Pulmonary artery endothelial cell (primary cell): ENCODE data around the gene ATR. TPM values are rescaled to one million over a fixed set of nuclear protein-coding genes. Genes with fewer than 3 reads are reported as not detected.
A peak's percentile ranks its signal among the peaks of the same experiment; 100 is the strongest.
"Not testable (repeated sequence)": the region's sequence is repeated elsewhere in the genome, so short reads cannot be mapped to it uniquely, and the experiment has no call there.

ENCODE experiments used
- DNase-seq: peaks from one replicate; pipeline ENCODE4 v3.0.0-alpha.2; 2011; ENCODE audit warnings: low read depth, low spot score
- total RNA-seq: library from RNA; depleted of rRNA; stranded (reverse); fragments of >200 nt; gene quantifications from 2 replicates; pipeline ENCODE4 v1.2.3, GENCODE V29; 2014

Gene ATR
- total RNA-seq, 1 donor from 2014 or later: 27.4 TPM

DNA sequence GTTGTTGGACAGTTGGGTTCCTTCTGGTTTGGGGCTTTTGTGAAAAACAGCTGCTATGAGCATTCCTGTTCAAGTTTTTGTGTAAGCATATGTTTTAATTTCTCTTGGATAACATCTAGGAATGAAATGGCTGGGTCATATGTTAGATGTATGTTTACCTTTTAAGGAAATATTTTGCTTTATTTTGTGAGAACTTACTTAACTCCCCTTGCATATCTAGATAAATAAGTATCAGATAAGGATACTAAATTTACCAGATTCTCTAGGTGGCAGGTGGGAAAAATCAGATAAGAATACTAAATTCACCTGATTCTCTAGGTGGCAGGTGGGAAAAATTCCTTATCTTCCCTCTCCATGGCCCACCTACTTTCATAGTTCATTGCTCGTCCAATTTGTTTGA lies 16.6 kb upstream of the ATR start:
- DNase-seq: no peak

- not testable (repeated sequence) for DNase-seq
Measured at GRCh38 chr3:142592268-142592667, 13.7 kb upstream of the ATR start.

- DNase-seq: no peak
Measured at GRCh38 chr3:142588703-142589102, 10.2 kb upstream of the ATR start.

- peak; percentile 50 for DNase-seq
Measured at GRCh38 chr3:142586803-142587406, 8.4 kb upstream of the ATR start.

GRCh38 chr3:142581070-142581469 lies 2.5 kb upstream of the ATR start:
- not testable (repeated sequence) for DNase-seq

DNA sequence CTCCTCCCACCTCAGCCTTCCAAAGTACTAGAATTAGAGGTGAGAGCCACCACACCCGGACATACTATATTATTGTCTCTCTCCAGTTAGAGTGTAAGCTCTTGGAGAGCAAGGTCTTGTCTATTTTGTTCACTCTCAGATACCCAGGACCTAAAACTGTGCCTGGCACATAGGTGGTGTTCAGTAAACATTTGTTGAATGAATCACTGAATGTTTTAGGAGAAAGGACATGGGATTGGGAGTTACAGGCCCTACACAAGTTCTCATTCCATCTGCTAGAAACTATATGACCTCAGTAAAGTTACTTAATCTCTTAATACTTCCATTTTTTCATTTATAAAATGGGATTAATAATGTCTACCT lies 1.5 kb upstream of the ATR start:
- no peak for DNase-seq

DNA sequence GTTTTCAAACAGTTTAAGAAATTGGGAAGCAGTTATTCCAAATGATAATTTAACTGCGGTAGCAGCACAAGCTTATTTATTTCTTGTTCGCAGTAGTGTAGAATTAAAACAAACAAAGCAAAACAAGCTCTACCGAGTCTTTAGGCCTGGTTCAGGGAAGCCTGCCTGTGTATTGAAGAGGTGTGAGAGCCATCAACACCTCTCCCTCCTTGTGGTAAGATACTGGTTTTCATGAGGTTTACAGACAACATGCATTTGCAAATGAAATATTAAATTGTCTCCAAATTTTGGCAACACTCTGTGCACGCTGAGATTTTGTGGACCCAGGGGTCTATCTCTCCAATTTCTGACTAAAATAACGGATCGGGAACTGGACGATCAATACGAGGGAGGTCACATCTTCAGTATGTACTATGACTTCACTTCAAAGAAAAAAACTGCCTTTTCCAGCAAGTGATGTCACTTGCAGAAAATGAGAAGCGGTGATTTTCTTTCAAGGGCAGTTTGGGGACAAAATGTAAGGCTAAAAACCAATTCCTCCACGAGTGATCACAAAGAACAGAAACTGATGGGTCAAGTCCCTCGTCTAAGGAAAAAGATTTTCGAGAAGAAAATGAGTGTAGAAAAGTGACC lies 721 bp downstream of the ATR start:
- DNase-seq: no peak

GRCh38 chr3:142576792-142577191 lies 1.7 kb downstream of the ATR start:
- no peak for DNase-seq

DNA sequence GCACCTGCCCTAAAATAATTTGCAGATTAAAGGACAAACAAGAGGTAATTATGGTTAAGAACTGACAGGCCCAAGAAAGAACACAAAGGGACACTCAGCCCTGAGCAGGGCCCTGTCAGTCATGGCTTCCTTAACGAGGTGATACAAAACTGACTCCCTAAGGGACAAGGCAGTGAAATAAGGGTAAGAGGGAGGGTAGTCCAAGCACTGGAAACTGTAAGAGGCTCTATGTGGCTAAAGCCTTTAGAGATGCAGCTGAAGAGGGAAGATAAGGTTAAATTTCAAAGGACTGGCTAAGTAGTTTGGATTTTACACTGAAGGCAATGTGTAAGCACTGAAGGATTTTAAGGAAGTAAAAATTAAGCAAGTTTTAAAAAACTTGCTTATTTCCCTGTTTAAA lies 3.9 kb downstream of the ATR start:
- DNase-seq: no peak

GRCh38 chr3:142574223-142574622 lies 4.3 kb downstream of the ATR start:
- not testable (repeated sequence) for DNase-seq

GRCh38 chr3:142569422-142569821 lies 9.1 kb downstream of the ATR start:
- DNase-seq: not testable (repeated sequence)

GRCh38 chr3:142568393-142569017 lies 10.0 kb downstream of the ATR start:
- DNase-seq: no peak

- DNase-seq: no peak
Measured at GRCh38 chr3:142566096-142566495, 12.4 kb downstream of the ATR start.

- DNase-seq: no peak
Measured at GRCh38 chr3:142563496-142563997, 15.0 kb downstream of the ATR start.

DNA sequence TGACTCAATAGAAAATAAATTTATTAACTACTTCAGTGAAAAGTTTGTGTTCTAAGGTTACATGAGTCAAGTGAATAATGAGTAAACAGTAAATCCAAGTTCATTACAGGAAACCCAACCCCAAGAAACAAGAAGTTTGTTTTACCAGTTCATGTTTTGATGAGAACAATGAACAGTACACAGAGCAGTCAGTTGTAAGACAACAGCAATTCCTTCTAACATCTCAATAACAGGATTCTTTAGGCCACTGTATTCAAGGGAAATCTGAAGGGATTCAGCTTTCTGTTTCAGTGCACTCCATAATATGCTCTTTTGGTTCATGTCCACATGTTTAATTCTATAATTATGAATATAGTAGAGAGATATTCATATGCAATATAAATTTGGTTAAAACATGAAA lies 18.4 kb downstream of the ATR start:
- no peak for DNase-seq

DNA sequence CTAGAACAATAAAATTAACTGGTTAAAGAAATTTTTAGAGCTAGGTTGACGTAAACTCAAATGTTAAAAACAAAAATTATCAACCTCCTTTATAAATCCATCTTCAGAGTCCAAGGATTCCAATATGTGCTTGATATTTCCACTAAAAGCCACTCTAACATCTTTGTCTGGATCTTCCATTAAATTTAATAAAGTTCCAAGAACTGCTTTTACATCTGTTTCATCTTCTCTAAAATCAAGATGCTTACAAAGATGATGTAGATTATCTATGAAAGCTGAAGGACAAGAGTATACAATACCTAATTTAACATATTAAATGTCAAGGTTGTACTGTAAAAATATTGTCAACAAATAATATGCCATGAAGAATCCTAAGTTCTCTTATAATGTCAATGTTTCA lies 24.8 kb downstream of the ATR start:
- DNase-seq: no peak

DNA sequence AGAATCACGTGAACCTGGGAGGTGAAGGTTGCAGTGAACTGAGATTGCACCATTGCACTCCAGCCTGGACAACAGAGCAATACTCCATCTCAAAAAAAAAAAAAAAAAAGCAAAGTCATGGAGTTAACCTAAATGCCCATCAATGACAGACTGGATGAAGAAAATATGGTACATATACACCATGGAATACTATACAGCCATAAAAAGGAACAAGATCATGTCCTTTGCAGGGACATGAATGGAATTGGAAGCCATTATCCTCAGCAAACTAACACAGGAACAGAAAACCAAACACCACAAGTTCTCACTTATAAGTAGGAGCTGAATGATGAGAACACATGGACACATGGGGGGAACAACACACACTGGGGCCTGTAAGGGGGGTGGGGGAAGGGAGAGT lies 26.0 kb downstream of the ATR start:
- not testable (repeated sequence) for DNase-seq

- DNase-seq: no peak
Measured at GRCh38 chr3:142549986-142550385, 28.5 kb downstream of the ATR start.

DNA sequence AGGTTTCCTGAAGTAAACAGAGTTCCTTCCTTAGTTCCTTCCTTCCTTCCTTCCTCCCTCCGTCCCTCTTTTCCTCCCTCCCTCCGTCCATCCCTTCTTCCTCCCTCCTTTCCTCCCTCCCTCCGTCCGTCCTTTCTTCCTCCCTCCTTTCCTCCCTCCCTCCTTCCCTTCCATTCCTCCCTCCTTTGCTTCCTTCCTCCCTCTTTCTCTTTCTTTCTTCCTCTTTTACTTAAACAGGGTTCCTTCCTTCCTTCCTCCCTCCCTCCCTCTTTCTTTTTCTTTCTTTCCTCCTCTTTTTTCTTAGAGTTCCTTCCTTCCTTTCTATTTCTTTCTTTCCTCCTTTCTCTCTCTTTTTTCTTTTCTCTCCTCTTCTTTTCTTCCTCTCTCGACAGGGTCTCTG lies 35.2 kb downstream of the ATR start:
- no peak for DNase-seq

GRCh38 chr3:142542054-142542453 lies 36.5 kb downstream of the ATR start:
- DNase-seq: no peak

- DNase-seq: no peak
Measured at GRCh38 chr3:142536519-142536918, 42.0 kb downstream of the ATR start.

DNA sequence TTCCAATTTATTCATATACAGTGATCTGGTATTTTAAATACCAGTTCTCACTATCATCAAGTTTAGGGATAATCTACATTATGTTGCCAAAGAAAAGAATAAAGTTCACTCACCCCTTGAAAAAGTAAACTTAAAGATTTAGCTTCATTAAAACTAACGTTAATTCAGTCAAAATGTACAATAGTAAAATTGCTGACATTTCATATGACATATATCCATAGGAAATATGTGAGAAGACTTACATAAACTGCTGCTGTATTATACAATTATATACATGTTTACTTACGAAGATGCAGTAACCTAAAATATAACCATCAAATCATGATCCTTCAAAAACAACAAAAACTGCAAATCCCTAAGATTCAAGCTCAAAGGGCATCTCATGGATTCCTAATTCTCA lies 44.0 kb downstream of the ATR start:
- DNase-seq: no peak

DNA sequence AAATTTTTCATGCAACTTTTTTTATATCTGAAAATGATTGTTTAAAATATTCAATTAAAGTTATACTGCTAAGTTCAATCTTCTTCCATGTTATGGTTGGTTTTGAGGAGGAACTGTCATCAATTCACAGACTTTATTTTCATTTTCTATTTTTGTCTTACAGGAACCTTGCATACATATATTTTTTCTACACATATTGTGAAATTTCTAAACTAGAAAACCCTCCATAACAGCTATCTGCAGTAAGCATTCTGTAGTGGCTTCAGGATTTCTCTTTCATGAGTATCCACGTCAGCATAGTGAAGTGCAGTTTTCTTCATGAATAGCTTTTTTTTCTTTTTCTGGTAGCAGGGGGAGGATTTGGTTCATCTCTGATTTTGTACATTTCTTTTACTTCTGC lies 48.2 kb downstream of the ATR start:
- no peak for DNase-seq
